Astrocyte (in vitro differentiated cells and primary cell): Measurements from ENCODE around the gene OR4C45. TPM values are rescaled to one million over a fixed set of nuclear protein-coding genes. Genes with fewer than 3 reads are reported as not detected.

Source experiments
- DNase-seq: peaks from one replicate; pipeline ENCODE4 v3.0.0-alpha.2; 2010; ENCODE audit warnings: low read depth
- FAIRE-seq: peaks from 2 replicates; lab custom pipeline; 2011; peaks lifted over from hg19 to GRCh38; lab: Jason Lieb, UNC
- H2AFZ ChIP-seq: 2 replicates; pipeline ENCODE4 v1.6.0; 2012; ENCODE audit warnings: low read depth, low read length, inconsistent platforms
- H3K27ac ChIP-seq: 2 replicates; pipeline ENCODE4 v1.5.1; 2011; ENCODE audit warnings: low read depth, low read length, inconsistent platforms
- H3K27me3 ChIP-seq: 2 replicates; pipeline ENCODE4 v1.6.0; 2011; ENCODE audit warnings: low read length, inconsistent platforms; ENCODE audit not compliant: insufficient read depth
- H3K36me3 ChIP-seq: 2 replicates; pipeline ENCODE4 v1.5.1; 2011; ENCODE audit warnings: low read length, inconsistent platforms; ENCODE audit not compliant: insufficient read depth
- H3K4me1 ChIP-seq: 2 replicates; pipeline ENCODE4 v1.5.1; 2011; ENCODE audit warnings: low read length, inconsistent platforms; ENCODE audit not compliant: insufficient read depth
- H3K4me2 ChIP-seq: 2 replicates; pipeline ENCODE4 v1.6.0; 2012; ENCODE audit warnings: low read length, inconsistent platforms
- H3K4me3 ChIP-seq: 2 replicates; pipeline ENCODE4 v1.5.1; 2011; ENCODE audit warnings: low read depth, mild to moderate bottlenecking, low read length, inconsistent platforms; ENCODE audit not compliant: insufficient read depth
- H3K79me2 ChIP-seq: 2 replicates; pipeline ENCODE4 v1.6.0; 2012; ENCODE audit warnings: mild to moderate bottlenecking, low read length, inconsistent platforms; ENCODE audit not compliant: insufficient read depth
- H3K9ac ChIP-seq: 2 replicates; pipeline ENCODE4 v1.6.0; 2012; ENCODE audit warnings: mild to moderate bottlenecking, low read length, inconsistent platforms
- H3K9me3 ChIP-seq: 2 replicates; pipeline ENCODE4 v1.5.1; 2012; ENCODE audit warnings: low read depth, mild to moderate bottlenecking, low read length, inconsistent platforms; ENCODE audit not compliant: insufficient read depth
- H4K20me1 ChIP-seq: 2 replicates; pipeline ENCODE4 v1.6.0; 2012; ENCODE audit warnings: low read length, inconsistent platforms; ENCODE audit not compliant: insufficient read depth
- H3K27ac Mint-ChIP-seq: one replicate; pipeline ENCODE4 v1.8.0; 2021; ENCODE audit warnings: mild to moderate bottlenecking, mixed read lengths; ENCODE audit not compliant: unreplicated experiment
- H3K27me3 Mint-ChIP-seq: one replicate; pipeline ENCODE4 v1.8.0; 2021; ENCODE audit warnings: low read depth, mixed read lengths; ENCODE audit not compliant: unreplicated experiment
- H3K36me3 Mint-ChIP-seq: one replicate; pipeline ENCODE4 v1.8.0; 2021; ENCODE audit warnings: low read depth, mixed read lengths; ENCODE audit not compliant: unreplicated experiment
- H3K4me1 Mint-ChIP-seq: one replicate; pipeline ENCODE4 v1.8.0; 2021; ENCODE audit warnings: low read depth, mixed read lengths; ENCODE audit not compliant: unreplicated experiment
- H3K4me3 Mint-ChIP-seq: one replicate; pipeline ENCODE4 v1.8.0; 2021; ENCODE audit warnings: mild to moderate bottlenecking, moderate library complexity, mixed read lengths; ENCODE audit not compliant: unreplicated experiment
- H3K9me3 Mint-ChIP-seq: one replicate; pipeline ENCODE4 v1.8.0; 2021; ENCODE audit warnings: mild to moderate bottlenecking, mixed read lengths; ENCODE audit not compliant: unreplicated experiment
- EZH2 ChIP-seq: IDR thresholded peaks from 2 replicates; pipeline ENCODE4 v1.6.1; 2012; ENCODE audit warnings: mild to moderate bottlenecking, low read length, inconsistent platforms; ENCODE audit not compliant: insufficient read depth
- total RNA-seq: library from RNA; stranded (reverse); gene quantifications from 2 replicates; pipeline ENCODE4 v1.2.1, GENCODE V29; 2021
- TF ChIP-seq, protein P1 (sequence below): IDR thresholded peaks from 2 replicates; pipeline ENCODE4 v1.5.1; 2011; ENCODE audit warnings: low read depth, mild to moderate bottlenecking, inconsistent platforms, low read length, moderate library complexity; ENCODE audit not compliant: insufficient read depth

Gene OR4C45
- total RNA-seq, 1 donor from 2014 or later, result not detected

DNA sequence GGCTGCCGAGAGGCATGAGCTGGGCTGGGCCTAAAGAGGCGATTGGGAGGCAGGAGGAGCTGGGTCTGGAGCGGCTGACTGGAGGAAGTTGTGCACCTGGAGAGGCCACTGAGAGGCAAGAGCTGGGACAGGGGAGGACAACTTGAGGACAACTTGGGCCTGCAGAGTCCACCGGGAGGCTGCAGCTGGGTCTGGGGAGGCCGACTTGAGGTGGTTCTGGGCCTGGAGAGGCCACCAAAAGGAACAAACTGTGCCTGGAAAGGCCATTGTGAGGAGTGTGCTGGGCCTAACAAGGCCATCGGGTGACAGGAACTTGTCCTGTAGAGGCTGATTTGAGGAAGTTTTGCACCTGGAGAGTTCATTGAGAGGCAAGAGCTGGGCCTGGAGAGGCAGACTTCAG, 41.5 kb downstream of the OR4C45 start:
- H3K4me2 ChIP-seq, result no peak overlapping the region
- H3K27me3 ChIP-seq, result no peaks in the 10 kb centered on the region
- H3K79me2 ChIP-seq, result no peaks in the 10 kb centered on the region
- Mint-ChIP-seq H3K4me1 (no peaks in the 10 kb centered on the region), H3K4me3 (no peak overlapping the region), H3K36me3 (peaks cover 2% of the 10 kb centered on the region), H3K27me3 (no peaks in the 10 kb centered on the region), H3K9me3 (peaks cover 43% of the 10 kb centered on the region), H3K27ac (no peak overlapping the region)
- DNase-seq, result no peak
- no peak overlapping the region for H3K27ac ChIP-seq
- no peak for FAIRE-seq
- no peak overlapping the region for H2AFZ ChIP-seq
- TF ChIP-seq, protein P1, sequence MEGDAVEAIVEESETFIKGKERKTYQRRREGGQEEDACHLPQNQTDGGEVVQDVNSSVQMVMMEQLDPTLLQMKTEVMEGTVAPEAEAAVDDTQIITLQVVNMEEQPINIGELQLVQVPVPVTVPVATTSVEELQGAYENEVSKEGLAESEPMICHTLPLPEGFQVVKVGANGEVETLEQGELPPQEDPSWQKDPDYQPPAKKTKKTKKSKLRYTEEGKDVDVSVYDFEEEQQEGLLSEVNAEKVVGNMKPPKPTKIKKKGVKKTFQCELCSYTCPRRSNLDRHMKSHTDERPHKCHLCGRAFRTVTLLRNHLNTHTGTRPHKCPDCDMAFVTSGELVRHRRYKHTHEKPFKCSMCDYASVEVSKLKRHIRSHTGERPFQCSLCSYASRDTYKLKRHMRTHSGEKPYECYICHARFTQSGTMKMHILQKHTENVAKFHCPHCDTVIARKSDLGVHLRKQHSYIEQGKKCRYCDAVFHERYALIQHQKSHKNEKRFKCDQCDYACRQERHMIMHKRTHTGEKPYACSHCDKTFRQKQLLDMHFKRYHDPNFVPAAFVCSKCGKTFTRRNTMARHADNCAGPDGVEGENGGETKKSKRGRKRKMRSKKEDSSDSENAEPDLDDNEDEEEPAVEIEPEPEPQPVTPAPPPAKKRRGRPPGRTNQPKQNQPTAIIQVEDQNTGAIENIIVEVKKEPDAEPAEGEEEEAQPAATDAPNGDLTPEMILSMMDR, result no peak
- no peak for TF ChIP-seq EZH2
- no peaks in the 10 kb centered on the region for H4K20me1 ChIP-seq
- no peak overlapping the region for H3K4me3 ChIP-seq
- no peaks in the 10 kb centered on the region for H3K4me1 ChIP-seq
- no peaks in the 10 kb centered on the region for H3K36me3 ChIP-seq
- H3K9me3 ChIP-seq, result peaks cover 5% of the 10 kb centered on the region
- H3K9ac ChIP-seq, result no peak overlapping the region

DNA sequence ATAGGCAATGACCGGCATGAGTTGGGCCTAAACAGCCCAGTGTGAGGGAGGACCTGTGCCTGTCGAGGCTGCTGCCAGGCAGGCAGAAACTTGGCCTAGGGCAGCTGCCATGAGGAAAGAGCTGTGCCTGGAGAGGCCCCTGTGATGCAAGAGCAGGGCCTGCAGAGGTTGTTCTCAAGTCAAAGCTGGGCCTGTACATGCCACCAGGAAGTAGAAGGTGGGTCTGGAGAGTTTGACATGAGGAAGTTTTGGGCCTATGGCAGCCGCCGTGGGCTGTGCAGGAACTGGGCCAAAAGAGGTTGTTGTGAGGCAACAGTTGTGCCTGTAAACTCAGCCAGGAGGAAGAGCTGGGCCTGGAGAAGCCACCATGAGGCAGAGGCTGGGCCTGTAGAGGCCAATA, 43.2 kb downstream of the OR4C45 start:
- peaks cover 5% of the 10 kb centered on the region for H3K9me3 ChIP-seq
- H3K9me3 Mint-ChIP-seq, result peaks cover 40% of the 10 kb centered on the region

DNA sequence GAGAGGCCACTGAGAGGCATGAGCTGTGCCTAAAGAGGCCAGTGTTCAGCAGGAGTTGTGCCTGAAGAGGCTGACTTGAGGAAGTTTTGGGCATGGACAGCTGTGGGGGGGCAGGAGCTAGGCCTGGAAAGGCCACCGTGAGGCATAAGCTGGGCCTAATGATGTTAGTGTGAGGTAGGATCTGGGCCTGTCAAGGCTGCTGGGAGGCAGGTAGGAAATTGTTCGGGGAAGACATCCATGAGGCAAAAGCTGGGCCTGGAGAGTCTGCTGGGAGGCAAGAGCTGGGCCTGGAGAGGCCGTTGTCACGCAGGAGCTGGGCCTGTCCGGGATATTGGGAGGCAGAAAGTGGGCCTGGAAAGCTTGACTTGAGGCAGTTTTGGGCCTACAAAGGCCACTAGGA, 44.9 kb downstream of the OR4C45 start:
- DNase-seq, result no peak
- no peak overlapping the region for H3K27ac ChIP-seq
- Mint-ChIP-seq H3K4me3 (no peak overlapping the region), H3K27ac (no peak overlapping the region), H3K9me3 (peaks cover 36% of the 10 kb centered on the region), H3K27me3 (no peaks in the 10 kb centered on the region), H3K36me3 (peaks cover 2% of the 10 kb centered on the region), H3K4me1 (no peaks in the 10 kb centered on the region)
- H3K4me2 ChIP-seq, result no peak overlapping the region
- H4K20me1 ChIP-seq, result no peaks in the 10 kb centered on the region
- FAIRE-seq, result no peak
- H3K27me3 ChIP-seq, result no peaks in the 10 kb centered on the region
- no peak overlapping the region for H2AFZ ChIP-seq
- H3K9me3 ChIP-seq, result peaks cover 3% of the 10 kb centered on the region
- H3K36me3 ChIP-seq, result no peaks in the 10 kb centered on the region
- TF ChIP-seq, protein P1, result no peak
- no peak for TF ChIP-seq EZH2
- no peak overlapping the region for H3K9ac ChIP-seq
- no peaks in the 10 kb centered on the region for H3K79me2 ChIP-seq
- no peak overlapping the region for H3K4me3 ChIP-seq
- H3K4me1 ChIP-seq, result no peaks in the 10 kb centered on the region

More for the DNA sequence above, 43.2 kb downstream of the OR4C45 start:
- H3K27me3 ChIP-seq, result no peaks in the 10 kb centered on the region
- H3K36me3 Mint-ChIP-seq, result peaks cover 2% of the 10 kb centered on the region
- H3K4me2 ChIP-seq, result no peak overlapping the region
- H3K4me3 ChIP-seq, result no peak overlapping the region
- H3K27me3 Mint-ChIP-seq, result no peaks in the 10 kb centered on the region
- H3K4me1 ChIP-seq, result no peaks in the 10 kb centered on the region
- H3K4me1 Mint-ChIP-seq, result no peaks in the 10 kb centered on the region
- no peak overlapping the region for H3K9ac ChIP-seq
- no peaks in the 10 kb centered on the region for H3K79me2 ChIP-seq
- DNase-seq (no peak), FAIRE-seq (no peak)
- H3K27ac Mint-ChIP-seq, result no peak overlapping the region
- H2AFZ ChIP-seq, result no peak overlapping the region
- no peak overlapping the region for H3K27ac ChIP-seq
- H4K20me1 ChIP-seq, result no peaks in the 10 kb centered on the region
- no peak overlapping the region for H3K4me3 Mint-ChIP-seq
- H3K36me3 ChIP-seq, result no peaks in the 10 kb centered on the region
- TF ChIP-seq EZH2, result no peak
- TF ChIP-seq, protein P1, result no peak
